Fibroblast of lung (primary cell): ENCODE data around the gene ZNF503. TPM values are rescaled to one million over a fixed set of nuclear protein-coding genes. Genes with fewer than 3 reads are reported as not detected.

Experiments used
- DNase-seq, 2 donors: peaks; one replicate each; pipeline versions ENCODE4 v3.0.0 to v3.0.0-alpha.2; 2010; ENCODE audit warnings: low read depth in 2 of 2
- H2AFZ ChIP-seq: 2 replicates; pipeline ENCODE4 v1.5.1; 2012; ENCODE audit warnings: low read length, control low read depth, inconsistent platforms
- H3K27ac ChIP-seq: 2 replicates; pipeline ENCODE4 v1.5.1; 2011; ENCODE audit warnings: low read length, control low read depth; ENCODE audit not compliant: insufficient read depth
- H3K27me3 ChIP-seq: 2 replicates; pipeline ENCODE4 v1.5.1; 2011; ENCODE audit warnings: mild to moderate bottlenecking, low read length; ENCODE audit not compliant: control insufficient read depth, insufficient read depth
- H3K36me3 ChIP-seq: 2 replicates; pipeline ENCODE4 v1.5.1; 2011; ENCODE audit warnings: low read length; ENCODE audit not compliant: control insufficient read depth, insufficient read depth
- H3K4me1 ChIP-seq: 2 replicates; pipeline ENCODE4 v1.5.1; 2011; ENCODE audit warnings: low read length; ENCODE audit not compliant: control insufficient read depth, insufficient read depth; ENCODE audit errors: extremely low read depth
- H3K4me2 ChIP-seq: 2 replicates; pipeline ENCODE4 v1.5.1; 2011; ENCODE audit warnings: low read length, control low read depth; ENCODE audit not compliant: insufficient read depth; ENCODE audit errors: extremely low read depth
- H3K4me3 ChIP-seq, 4 experiments: fragments of 200-600 bp in 1 of 4; sonication (generic) in 1 of 4; replicated peaks in 1 of 4; 2 replicates each; pipeline ENCODE4 v1.5.1; 2011 to 2016; ENCODE audit warnings: low read length in 4 of 4, low read depth in 3 of 4, mild to moderate bottlenecking in 3 of 4, control low read depth in 2 of 4, inconsistent platforms in 1 of 4, mixed read lengths in 1 of 4; ENCODE audit not compliant: insufficient read depth in 1 of 4; ENCODE audit errors: control extremely low read depth in 1 of 4
- H3K79me2 ChIP-seq: 2 replicates; pipeline ENCODE4 v1.5.1; 2012; ENCODE audit warnings: mild to moderate bottlenecking, low read length, inconsistent platforms; ENCODE audit not compliant: control insufficient read depth, insufficient read depth
- H3K9ac ChIP-seq: 2 replicates; pipeline ENCODE4 v1.5.1; 2011; ENCODE audit warnings: mild to moderate bottlenecking, low read length, control low read depth; ENCODE audit not compliant: insufficient read depth
- H3K9me3 ChIP-seq: 2 replicates; pipeline ENCODE4 v1.5.1; 2012; ENCODE audit warnings: low read depth, low read length; ENCODE audit not compliant: control insufficient read depth, insufficient read depth
- H4K20me1 ChIP-seq: 2 replicates; pipeline ENCODE4 v1.5.1; 2011; ENCODE audit warnings: low read length; ENCODE audit not compliant: control insufficient read depth, insufficient read depth; ENCODE audit errors: extremely low read depth
- EZH2 ChIP-seq: IDR thresholded peaks from 2 replicates; pipeline ENCODE4 v1.5.1; 2012; ENCODE audit warnings: low read length, control low read depth, mild to moderate bottlenecking; ENCODE audit errors: missing control alignments
- polyA plus RNA-seq, 2 donors: library from polyadenylated mRNA; depleted of rRNA in 1 of 2; stranded (reverse) in 1 of 2; unstranded in 1 of 2; fragments of >200 nt; gene quantifications; 2 replicates each; pipeline ENCODE4 v1.2.1, GENCODE V29; 2011 to 2012; ENCODE audit warnings: missing spikeins in 1 of 2
- total RNA-seq: library from RNA; depleted of rRNA; stranded (reverse); fragments of >200 nt; gene quantifications from 2 replicates; pipeline ENCODE4 v1.2.1, GENCODE V29; 2014
- TF ChIP-seq, protein P1 (sequence below), 2 donors: IDR thresholded peaks in 1 of 2; conservative IDR thresholded peaks in 1 of 2; 1 replicate in 1 of 2; 2 replicates in 1 of 2; pipeline ENCODE4 v1.5.1; 2011 to 2012; ENCODE audit warnings: low read length in 2 of 2, control low read depth in 1 of 2, inconsistent platforms in 1 of 2, low read depth in 1 of 2, mild to moderate bottlenecking in 1 of 2

The ZNF503 gene
- total and polyA plus RNA-seq, 2 donors (not counting 1 experiment from before 2014, with no cell fraction given) = 4.9 to 7.1 TPM

GRCh38 chr10:75449382-75450074, 48.0 kb upstream of the ZNF503 start:
- H3K9ac ChIP-seq = no peak overlapping the region
- no peak overlapping the region for H3K4me3 ChIP-seq
- H3K27ac ChIP-seq = no peak overlapping the region
- H3K4me1 ChIP-seq = no peaks in the 10 kb centered on the region
- no peak for DNase-seq
- H3K79me2 ChIP-seq = no peaks in the 10 kb centered on the region
- H3K9me3 ChIP-seq = no peaks in the 10 kb centered on the region
- H2AFZ ChIP-seq = no peak overlapping the region
- H3K36me3 ChIP-seq = no peaks in the 10 kb centered on the region
- no peaks in the 10 kb centered on the region for H4K20me1 ChIP-seq
- no peaks in the 10 kb centered on the region for H3K27me3 ChIP-seq
- TF ChIP-seq, protein P1, sequence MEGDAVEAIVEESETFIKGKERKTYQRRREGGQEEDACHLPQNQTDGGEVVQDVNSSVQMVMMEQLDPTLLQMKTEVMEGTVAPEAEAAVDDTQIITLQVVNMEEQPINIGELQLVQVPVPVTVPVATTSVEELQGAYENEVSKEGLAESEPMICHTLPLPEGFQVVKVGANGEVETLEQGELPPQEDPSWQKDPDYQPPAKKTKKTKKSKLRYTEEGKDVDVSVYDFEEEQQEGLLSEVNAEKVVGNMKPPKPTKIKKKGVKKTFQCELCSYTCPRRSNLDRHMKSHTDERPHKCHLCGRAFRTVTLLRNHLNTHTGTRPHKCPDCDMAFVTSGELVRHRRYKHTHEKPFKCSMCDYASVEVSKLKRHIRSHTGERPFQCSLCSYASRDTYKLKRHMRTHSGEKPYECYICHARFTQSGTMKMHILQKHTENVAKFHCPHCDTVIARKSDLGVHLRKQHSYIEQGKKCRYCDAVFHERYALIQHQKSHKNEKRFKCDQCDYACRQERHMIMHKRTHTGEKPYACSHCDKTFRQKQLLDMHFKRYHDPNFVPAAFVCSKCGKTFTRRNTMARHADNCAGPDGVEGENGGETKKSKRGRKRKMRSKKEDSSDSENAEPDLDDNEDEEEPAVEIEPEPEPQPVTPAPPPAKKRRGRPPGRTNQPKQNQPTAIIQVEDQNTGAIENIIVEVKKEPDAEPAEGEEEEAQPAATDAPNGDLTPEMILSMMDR (conservative IDR thresholded peaks at IDR 0.05 in 1 of 2, IDR thresholded peaks at IDR 0.05 in 1 of 2; ENCODE audit: low read depth in 1 of 2, low read length in 2 of 2) = no peak
- TF ChIP-seq EZH2 = no peak
- H3K4me2 ChIP-seq = no peak overlapping the region

- Histone ChIP-seq H4K20me1 (no peaks in the 10 kb centered on the region), H3K79me2 (no peaks in the 10 kb centered on the region), H3K27ac (no peak overlapping the region), H3K4me2 (no peak overlapping the region), H3K27me3 (no peaks in the 10 kb centered on the region), H3K36me3 (no peaks in the 10 kb centered on the region), H3K9me3 (no peaks in the 10 kb centered on the region), H3K9ac (no peak overlapping the region), H3K4me1 (no peaks in the 10 kb centered on the region), H2AFZ (no peak overlapping the region), H3K4me3 (no peak overlapping the region)
- TF ChIP-seq EZH2 = no peak
- TF ChIP-seq, protein P1 (conservative IDR thresholded peaks at IDR 0.05 in 1 of 2, IDR thresholded peaks at IDR 0.05 in 1 of 2; ENCODE audit: low read depth in 1 of 2, low read length in 2 of 2) = no peak
- DNase-seq = no peak
These were observed 46.6 kb upstream of the ZNF503 start for GRCh38 chr10:75448166-75448565.

- no peak for TF ChIP-seq EZH2
- TF ChIP-seq, protein P1 (conservative IDR thresholded peaks at IDR 0.05 in 1 of 2, IDR thresholded peaks at IDR 0.05 in 1 of 2; ENCODE audit: low read depth in 1 of 2, low read length in 2 of 2) = no peak
- H3K4me1 ChIP-seq = no peaks in the 10 kb centered on the region
- H3K4me3 ChIP-seq = no peak overlapping the region
- H3K9ac ChIP-seq = no peak overlapping the region
- H2AFZ ChIP-seq = no peak overlapping the region
- H3K9me3 ChIP-seq = no peaks in the 10 kb centered on the region
- H3K36me3 ChIP-seq = no peaks in the 10 kb centered on the region
- H3K79me2 ChIP-seq = no peaks in the 10 kb centered on the region
- H3K4me2 ChIP-seq = no peak overlapping the region
- no peaks in the 10 kb centered on the region for H3K27me3 ChIP-seq
- H3K27ac ChIP-seq = no peak overlapping the region
- H4K20me1 ChIP-seq = no peaks in the 10 kb centered on the region
- DNase-seq = no peak
These were observed 44.9 kb upstream of the ZNF503 start for GRCh38 chr10:75446508-75446907.
